ENCODE results near the gene SPDL1. TPM values are rescaled to one million over a fixed set of nuclear protein-coding genes. Genes with fewer than 3 reads are reported as not detected.
"Not testable (repeated sequence)": the region's sequence is repeated elsewhere in the genome, so short reads cannot be mapped to it uniquely, and the experiment has no call there.

SPDL1 gene
- total RNA-seq, 1 donor, result 43.7 TPM

DNA sequence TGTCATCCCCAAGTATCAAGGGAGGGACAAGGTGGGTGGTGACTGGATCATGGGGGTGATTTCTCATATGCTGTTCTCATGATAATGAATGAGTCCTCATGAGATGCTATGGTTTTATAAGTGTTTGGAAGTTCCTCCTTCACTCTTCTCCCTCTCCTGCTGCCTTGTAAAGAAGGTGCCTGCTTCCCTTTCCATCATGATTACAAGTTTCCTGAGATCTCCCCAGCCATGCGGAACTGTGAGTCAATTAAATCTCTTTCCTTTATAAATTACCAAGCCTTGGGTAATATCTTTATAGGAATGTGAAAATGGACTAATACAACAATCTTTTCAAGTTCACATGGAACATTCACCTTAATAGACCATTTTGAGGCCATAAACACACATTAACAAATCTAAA is 32.0 kb downstream of the SPDL1 start:
- H3K4me3 ChIP-seq (ENCODE audit: low read depth, low read length), result no peak overlapping the region
- TF ChIP-seq, protein P1, sequence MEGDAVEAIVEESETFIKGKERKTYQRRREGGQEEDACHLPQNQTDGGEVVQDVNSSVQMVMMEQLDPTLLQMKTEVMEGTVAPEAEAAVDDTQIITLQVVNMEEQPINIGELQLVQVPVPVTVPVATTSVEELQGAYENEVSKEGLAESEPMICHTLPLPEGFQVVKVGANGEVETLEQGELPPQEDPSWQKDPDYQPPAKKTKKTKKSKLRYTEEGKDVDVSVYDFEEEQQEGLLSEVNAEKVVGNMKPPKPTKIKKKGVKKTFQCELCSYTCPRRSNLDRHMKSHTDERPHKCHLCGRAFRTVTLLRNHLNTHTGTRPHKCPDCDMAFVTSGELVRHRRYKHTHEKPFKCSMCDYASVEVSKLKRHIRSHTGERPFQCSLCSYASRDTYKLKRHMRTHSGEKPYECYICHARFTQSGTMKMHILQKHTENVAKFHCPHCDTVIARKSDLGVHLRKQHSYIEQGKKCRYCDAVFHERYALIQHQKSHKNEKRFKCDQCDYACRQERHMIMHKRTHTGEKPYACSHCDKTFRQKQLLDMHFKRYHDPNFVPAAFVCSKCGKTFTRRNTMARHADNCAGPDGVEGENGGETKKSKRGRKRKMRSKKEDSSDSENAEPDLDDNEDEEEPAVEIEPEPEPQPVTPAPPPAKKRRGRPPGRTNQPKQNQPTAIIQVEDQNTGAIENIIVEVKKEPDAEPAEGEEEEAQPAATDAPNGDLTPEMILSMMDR (IDR thresholded peaks at IDR 0.05; ENCODE audit: insufficient read depth, low read length), result no peak
- DNase-seq (ENCODE audit: low read depth), result no peak

DNA sequence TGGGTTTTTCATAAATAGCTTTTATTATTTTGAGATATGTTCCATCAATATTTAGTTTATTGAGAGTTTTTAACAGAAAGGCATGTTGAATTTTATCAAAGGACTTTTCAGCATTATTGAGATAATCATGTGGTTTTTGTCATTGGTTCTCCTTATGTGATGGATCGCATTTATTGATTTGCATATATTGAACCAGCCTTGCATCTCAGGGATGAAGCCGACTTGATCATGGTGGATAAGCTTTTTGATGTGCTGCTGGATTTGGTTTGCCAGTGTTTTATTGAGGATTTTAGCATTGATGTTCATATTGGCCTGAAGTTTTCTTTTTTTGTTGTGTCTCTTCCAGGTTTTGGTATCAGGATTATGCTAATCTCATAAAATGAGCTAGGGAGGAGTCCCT is 40.7 kb downstream of the SPDL1 start:
- H3K4me3 ChIP-seq (ENCODE audit: low read depth, low read length); DNase-seq (ENCODE audit: low read depth): not testable (repeated sequence)

DNA sequence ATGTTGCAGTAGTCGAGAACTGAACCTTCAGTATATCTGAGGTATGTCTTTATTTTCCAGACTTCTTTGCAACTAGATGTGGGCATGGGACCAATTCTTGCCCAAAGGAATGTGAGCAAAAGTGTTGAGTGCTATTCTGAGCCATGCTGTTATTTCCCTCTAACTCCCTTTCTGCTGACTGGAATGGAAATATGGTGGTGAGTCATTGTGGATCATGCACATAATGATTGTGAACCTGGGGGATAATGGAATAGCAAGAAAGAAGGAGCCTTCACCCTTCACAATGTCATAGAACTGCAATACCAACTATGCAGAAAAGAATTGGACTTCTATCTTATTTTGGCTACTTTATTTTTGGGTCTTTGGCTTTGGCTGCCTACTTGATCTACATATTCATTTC is 43.2 kb downstream of the SPDL1 start:
- TF ChIP-seq, protein P1 (IDR thresholded peaks at IDR 0.05; ENCODE audit: insufficient read depth, low read length), result no peak
- DNase-seq (ENCODE audit: low read depth), result peak; percentile 97
- H3K4me3 ChIP-seq (ENCODE audit: low read depth, low read length), result no peak overlapping the region

DNA sequence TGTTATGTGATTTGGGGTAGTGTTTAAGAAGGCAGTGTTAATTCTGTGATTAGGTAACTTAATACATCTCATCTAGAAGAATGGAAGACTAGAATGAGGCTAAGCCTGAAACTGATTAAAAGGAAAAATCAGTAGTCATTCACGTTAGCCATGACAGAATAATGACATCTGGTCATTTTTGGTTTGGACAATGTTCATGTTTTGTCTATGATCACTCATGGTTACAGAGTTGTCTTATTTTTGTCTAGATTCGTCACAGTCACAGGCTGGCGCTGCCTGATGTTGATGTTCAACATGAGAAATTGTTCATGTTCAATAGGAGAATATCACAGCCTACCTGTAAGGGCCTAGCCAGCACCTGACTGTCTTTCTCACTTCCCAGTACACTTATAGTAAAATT is 44.0 kb downstream of the SPDL1 start:
- TF ChIP-seq, protein P1 (IDR thresholded peaks at IDR 0.05; ENCODE audit: insufficient read depth, low read length), result no peak
- DNase-seq (ENCODE audit: low read depth), result no peak
- H3K4me3 ChIP-seq (ENCODE audit: low read depth, low read length), result no peak overlapping the region

DNA sequence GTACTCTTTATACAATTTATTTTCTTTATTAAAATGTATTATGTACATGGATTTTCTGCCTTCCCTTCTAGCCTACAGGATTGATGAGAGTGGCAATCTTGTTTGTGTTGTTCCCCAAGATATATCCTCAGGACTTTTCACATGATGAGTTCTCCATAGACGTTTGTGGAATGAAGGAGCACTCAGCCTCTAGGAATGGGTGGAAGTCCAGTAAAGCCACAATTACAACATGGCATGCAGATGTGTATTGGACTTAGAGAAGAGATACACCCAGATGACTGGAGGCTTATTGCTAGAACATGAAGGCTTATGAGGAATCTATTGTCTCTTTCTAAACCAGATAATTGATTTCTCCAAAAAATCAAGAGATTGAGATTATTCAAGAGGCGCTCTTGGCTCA is 45.3 kb downstream of the SPDL1 start:
- peak; percentile 51 for DNase-seq (ENCODE audit: low read depth)
- H3K4me3 ChIP-seq (ENCODE audit: low read depth, low read length), result no peak overlapping the region
- TF ChIP-seq, protein P1 (IDR thresholded peaks at IDR 0.05; ENCODE audit: insufficient read depth, low read length), result no peak

DNA sequence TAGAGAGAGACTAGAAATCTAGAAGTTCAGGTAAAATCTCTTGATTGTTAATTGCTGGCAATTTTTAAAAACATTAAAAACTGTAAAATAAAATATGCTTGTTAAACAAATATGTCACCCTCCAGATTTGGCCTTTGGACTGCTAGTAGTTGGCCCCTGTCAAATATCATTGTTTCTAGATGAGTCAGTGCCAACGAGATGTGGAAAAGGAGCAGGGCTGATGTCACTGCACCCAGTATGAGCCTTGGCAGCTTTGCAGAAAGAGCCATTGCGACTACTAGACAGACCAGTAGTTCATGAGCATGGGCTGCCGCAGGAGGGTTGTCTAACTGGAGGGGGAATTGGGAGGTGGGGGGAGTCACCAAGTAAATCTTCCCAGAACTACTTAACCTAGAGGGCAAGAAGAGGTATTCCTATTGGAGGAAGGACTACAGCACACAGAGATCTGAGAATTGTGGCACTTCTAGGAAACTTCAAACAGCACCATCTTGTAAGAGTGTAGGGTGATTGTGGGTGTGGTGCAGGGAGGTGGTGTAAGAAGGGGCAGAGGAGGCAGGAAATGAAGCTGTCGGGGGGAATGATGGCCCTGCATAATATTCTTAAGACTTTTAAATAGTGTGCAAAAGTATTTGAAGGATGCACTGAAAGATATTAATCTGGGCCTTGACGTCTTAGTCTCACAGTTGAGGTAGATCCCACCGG is 46.4 kb downstream of the SPDL1 start:
- TF ChIP-seq, protein P1 (IDR thresholded peaks at IDR 0.05; ENCODE audit: insufficient read depth, low read length), result no peak
- no peak overlapping the region for H3K4me3 ChIP-seq (ENCODE audit: low read depth, low read length)
- DNase-seq (ENCODE audit: low read depth), result peak; percentile 82

DNA sequence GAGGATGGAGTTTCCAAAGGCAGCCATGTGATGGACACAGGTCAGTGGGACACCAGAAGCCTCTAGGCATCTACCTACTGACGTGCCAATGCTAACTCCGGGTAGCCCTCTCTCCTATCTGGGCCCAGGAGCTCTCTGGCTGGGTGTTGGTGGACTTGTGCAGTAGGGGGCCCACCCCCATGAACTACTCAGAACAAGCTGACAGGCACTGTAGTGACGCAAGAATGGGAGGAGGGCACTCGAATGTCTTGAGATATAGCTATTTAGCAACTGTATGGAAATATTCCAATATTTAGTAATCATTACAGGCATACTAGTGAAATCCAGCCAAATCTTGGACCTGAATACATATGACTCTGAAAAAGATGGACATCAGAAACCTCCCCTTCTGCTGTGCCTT is 47.8 kb downstream of the SPDL1 start:
- DNase-seq (ENCODE audit: low read depth), result peak; percentile 85
- TF ChIP-seq, protein P1 (IDR thresholded peaks at IDR 0.05; ENCODE audit: insufficient read depth, low read length), result no peak
- no peak overlapping the region for H3K4me3 ChIP-seq (ENCODE audit: low read depth, low read length)
